GM21576 (cell line): ENCODE results near the gene HOXC5.
A peak's percentile ranks its signal among the peaks of the same experiment; 100 is the strongest.

Experiments
- ATAC-seq: cut with Tn5 transposase; IDR thresholded peaks from one replicate; pipeline ENCODE4 v1.9.1; 2021; ENCODE audit warnings: mild to moderate bottlenecking, moderate library complexity; ENCODE audit not compliant: unreplicated experiment

HOXC5 gene

GRCh38 chr12:53995378-53996239 lies 37.2 kb upstream of the HOXC5 start:
- ATAC-seq: no peak

DNA sequence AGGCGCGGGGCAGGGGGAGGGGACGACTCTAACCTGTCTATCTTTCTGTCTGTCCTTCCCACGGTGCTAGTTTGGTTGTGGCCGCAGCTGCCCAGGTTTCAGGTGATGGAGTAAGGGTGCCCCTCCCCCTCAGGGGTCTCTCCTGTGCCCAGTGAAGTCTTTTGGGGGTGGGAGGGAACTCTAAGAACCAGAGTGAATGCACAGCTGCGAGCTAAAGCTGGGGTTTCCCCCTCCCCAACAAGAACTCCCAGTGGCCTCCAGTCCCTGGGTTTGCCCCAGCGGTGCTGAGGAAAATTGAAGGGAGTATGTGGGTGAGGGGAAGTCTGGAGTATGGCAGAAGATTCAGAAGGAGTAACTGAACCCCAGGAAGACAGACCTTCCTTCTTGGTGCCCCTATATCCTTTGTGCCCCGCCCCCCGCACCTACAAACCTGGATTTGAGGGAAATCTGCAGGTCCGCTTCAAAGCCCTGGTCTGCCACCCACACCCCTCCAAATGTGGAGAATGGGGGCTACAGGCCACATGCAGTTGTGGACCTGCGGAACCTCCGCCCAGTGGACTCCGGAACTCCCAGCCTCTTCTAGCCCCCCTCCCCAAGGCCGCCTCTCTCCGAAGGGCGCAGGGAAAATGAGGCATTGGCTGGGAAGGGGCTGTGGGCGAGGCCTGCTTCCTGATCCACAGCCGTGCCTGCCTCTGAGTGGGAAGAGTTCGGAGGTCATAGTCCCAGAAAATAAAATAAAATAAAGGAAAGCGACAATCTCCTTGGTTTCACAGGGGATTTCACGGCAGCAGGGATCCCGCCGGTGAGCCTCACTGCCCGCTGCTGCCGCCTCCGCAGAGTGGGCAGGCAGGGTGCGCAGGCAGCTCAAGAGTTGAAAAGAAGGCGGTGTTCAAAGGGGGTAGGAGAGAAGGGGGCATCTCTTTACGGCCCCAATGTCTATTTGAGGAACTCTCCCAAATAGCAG lies 36.3 kb upstream of the HOXC5 start:
- ATAC-seq: no peak

GRCh38 chr12:53997204-53998109 lies 35.4 kb upstream of the HOXC5 start:
- ATAC-seq: no peak

GRCh38 chr12:53998110-53998899 lies 34.5 kb upstream of the HOXC5 start:
- no peak for ATAC-seq

GRCh38 chr12:53998900-53999236 lies 34.0 kb upstream of the HOXC5 start:
- ATAC-seq: no peak

DNA sequence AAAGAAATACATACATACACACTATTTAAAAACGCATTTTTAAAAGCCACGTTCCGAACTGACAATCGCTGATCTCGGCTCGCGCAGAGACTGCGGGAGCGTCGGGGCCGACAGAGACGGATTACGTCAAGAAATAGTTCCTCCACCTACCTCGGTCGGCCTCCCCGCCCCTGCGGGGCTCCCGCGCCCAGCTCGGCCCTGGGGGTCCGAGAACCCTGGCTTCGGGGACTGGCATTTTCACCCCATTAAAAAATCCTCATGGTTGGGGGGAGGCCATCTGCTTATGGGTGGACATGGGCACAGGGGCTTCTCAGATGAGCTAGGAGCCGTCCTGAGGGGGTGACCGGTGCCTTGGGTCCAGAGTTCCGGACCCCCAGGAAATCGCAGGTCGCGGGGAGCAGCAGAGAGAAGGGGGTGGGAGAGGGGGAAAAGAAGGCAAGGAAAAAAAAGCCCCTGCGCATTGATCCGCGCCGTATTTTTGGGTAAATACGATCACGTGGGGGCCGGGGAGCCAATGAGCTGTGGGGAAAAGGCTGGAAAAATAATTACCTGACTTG lies 33.2 kb upstream of the HOXC5 start:
- no peak for ATAC-seq

DNA sequence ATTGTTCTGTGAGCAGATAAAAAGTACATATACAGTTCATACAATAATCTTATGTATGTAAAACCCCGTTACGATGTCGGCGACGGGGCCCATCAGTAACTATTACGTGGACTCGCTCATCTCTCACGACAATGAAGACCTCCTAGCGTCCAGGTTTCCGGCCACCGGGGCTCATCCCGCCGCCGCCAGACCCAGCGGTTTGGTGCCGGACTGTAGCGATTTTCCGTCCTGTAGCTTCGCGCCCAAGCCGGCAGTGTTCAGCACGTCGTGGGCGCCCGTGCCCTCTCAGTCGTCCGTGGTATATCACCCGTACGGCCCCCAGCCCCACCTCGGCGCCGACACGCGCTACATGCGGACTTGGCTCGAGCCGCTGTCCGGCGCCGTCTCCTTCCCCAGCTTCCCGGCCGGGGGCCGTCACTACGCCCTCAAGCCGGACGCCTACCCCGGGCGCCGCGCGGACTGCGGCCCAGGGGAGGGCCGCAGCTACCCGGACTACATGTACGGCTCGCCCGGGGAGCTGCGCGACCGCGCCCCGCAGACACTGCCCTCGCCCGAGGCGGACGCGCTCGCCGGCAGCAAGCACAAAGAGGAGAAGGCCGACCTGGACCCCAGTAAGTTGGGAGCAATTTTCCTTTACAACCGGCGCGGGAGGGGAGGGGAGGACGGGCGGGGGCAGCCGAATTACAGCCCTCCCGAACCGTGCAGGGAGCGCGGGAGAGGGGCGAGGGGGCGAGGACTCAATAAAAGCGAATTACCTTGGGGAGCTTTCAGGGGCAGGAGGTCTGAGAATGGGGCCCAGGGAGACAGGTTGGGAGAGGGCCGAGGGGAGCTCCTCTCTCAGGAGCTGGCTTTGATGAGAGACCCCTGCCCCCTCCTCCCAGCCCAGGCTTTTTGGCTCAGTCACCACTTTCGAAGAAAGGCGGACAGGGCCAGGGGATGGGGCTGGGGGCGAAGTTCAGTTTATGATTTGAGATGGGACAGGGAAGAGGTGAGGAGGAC lies 32.4 kb upstream of the HOXC5 start, which contains the start of gene HOXC9:
Gene HOXC9, plus strand, starts transcription at position 46 of the 999 bp plus-strand sequence. Its CDS starts 28 bp downstream, at position 74.
- no peak for ATAC-seq

- ATAC-seq: no peak
Measured at GRCh38 chr12:54001283-54002187, 31.3 kb upstream of the HOXC5 start.

- no peak for ATAC-seq
Measured at GRCh38 chr12:54002278-54002914, 30.5 kb upstream of the HOXC5 start.

DNA sequence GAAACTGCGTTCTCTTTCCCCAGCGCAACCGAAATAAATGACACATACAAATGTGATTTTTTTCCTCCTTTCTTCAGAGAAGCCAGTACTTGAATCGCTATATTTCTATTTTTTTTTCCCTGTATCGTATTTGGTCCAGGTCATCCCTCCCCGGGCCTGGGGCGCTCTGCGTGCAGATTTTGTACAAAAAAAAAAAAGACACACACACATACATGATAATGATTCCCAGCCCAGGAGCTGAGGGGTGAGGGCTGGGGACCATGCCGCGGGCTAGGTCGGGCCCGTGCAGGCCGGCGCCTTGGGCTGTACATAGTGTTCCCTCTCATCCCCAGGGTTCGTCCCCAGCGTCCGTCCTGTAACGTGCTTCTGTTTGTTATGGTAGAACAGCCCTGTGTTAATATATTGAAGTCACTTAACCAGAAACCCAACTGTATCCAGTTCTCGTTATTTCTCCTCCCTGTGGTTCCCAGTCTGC lies 29.9 kb upstream of the HOXC5 start:
- ATAC-seq: no peak

DNA sequence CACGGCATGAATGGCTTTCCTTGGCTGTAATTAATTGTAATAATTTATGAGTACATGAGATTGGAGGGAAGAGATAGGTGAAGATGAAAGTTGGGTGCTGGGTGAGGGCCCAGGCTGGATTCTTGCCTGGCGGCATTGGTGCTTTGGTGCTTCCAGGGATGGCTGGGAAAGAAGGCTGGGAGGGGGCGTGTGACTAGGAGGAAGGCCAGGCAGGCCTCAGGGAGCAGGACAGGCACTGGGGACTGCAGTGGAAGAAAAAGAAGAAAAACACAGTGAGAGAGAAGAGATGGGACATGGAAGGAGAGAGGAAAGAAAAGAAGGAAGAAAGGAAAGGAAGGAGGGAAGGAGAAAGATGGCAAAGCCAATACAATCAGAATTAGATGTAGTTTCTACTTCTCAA lies 29.2 kb upstream of the HOXC5 start:
- ATAC-seq: no peak

- ATAC-seq: no peak
Measured at GRCh38 chr12:54004063-54004840, 28.6 kb upstream of the HOXC5 start.

DNA sequence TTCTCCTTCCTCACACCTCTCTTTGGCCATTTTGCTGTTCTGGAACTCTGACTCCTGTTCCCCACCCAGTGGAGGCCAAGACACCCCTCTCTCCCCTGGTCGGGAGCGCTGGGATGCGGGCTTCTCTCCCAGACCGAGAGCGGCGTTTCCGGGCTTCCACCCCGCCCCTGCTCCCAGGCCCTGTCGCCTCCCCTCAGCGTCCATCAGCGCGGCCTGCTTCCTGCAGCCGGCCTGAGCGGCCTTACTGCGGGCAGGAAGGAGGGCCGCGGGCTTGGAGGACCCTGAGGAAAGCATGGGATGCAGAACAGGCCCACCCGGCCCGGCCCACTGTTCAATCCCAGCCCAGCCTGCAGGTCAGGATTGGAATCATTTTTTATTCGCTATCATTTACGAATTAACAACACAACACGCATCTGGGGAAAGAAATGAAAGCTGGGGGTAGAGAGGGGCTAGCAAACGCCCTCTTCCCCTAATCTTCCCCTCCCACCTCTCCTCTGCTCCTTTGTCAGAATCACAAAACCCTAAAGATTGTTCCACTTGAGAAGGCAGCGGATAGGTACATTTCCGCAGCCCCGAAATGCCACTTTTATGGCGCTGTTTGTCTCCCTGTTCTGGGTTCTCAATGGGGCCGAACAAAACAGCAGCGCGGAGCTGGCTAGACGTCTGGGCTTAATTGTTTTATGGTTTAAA lies 27.9 kb upstream of the HOXC5 start:
- ATAC-seq: no peak

DNA sequence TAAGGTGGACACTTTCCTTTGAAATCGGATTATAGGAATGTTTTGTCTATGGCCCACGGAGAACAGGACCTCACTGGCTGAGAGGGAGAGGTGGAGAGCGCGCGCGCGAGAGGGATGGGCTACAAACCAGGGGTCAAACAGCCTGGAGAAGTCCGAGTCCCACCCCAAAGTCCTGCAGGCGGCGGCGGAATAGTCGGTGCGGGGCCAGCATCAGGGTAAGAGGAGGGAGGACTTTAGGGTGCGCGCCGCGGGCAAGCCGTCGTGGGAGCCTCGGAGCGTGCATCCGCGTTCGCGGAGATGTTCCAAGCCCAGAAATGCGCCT lies 27.4 kb upstream of the HOXC5 start:
- ATAC-seq: no peak

- peak; percentile 69 for ATAC-seq
Measured at GRCh38 chr12:54005853-54006558, 26.8 kb upstream of the HOXC5 start.
